Measurements from ENCODE around the gene CNTRL.
"Not testable (repeated sequence)": the region's sequence is repeated elsewhere in the genome, so short reads cannot be mapped to it uniquely, and the experiment has no call there.

Gene CNTRL

DNA sequence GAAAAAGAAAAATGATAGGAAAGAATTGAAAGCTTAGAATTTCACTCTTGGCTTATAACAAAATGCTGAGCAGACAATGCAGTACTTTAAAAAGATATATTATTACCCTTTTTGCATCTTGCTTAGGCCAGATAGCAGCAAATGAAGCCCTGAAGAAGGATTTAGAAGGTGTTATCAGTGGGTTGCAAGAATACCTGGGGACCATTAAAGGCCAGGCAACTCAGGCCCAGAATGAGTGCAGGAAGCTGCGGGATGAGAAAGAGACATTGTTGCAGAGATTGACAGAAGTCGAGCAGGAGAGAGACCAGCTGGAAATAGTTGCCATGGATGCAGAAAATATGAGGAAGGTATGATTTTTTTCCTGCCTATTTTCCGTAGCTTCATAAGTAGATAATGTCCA lies 50.8 kb downstream of the CNTRL start:
- DNase-seq (ENCODE audit: low read depth, low spot score): no peak

DNA sequence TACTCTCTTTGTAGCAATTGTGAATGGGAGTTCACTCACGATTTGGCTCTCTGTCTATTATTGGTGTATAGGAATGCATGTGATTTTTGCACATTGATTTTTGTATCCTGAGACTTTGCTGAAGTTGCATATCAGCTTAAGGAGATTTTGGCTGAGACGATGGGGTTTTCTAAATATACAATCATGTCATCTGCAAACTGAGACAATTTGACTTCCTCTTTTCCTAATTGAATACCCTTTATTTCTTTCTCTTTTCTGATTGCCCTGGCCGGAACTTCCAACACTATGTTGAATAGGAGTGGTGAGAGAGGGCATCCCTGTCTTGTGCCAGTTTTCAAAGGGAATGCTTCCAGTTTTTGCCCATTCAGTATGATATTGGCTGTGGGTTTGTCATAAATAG lies 54.6 kb downstream of the CNTRL start:
- DNase-seq (ENCODE audit: low read depth, low spot score): not testable (repeated sequence)

DNA sequence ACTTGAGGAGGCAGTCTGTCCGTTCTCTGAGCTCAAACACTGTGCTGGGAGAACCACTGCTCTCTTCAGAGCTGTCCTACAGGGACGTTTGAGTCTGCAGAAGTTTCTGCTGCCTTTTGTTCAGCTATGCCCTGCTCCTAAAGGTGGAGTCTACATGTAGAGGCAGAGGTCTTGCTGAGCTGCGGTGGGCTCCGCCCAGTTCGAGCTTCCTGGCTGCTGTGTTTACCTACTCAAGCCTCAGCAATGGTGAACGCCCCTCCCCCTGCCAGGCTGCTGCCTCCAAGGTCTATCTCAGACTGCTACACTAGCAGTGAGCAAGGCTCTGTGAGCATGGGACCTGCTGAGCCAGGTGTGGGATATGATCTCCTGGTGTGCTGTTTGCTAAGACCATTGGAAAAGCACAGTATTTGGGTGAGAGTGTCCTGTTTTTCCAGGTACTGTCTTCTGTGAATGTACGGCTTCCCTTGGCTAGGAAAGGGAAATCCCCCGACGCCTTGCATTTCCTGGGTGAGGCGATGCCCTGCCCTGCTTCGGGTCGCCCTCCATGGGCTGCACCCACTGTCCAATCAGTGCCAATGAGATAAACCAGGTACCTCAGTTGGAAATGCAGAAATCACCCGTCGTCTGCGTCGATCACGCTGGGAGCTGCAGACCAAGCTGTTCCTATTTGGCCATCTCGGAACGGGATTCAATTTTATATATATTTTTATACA lies 58.5 kb downstream of the CNTRL start:
- peak; percentile 73 for DNase-seq (ENCODE audit: low read depth, low spot score)

DNA sequence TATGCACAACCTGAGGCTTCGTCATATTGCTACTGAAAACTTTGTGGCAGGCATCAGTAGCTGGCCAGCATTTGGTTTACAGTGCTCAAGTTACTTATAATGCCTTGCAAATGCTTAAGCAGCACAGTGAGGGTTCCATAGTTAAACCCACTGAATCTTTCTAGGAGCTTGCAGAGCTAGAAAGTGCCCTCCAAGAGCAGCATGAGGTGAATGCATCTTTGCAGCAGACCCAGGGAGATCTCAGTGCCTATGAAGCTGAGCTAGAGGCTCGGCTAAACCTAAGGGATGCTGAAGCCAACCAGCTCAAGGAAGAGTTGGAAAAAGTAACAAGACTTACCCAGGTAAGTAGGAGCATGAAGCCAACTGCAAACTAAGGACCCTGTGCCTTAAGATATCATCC lies 60.9 kb downstream of the CNTRL start:
- no peak for DNase-seq (ENCODE audit: low read depth, low spot score)

DNA sequence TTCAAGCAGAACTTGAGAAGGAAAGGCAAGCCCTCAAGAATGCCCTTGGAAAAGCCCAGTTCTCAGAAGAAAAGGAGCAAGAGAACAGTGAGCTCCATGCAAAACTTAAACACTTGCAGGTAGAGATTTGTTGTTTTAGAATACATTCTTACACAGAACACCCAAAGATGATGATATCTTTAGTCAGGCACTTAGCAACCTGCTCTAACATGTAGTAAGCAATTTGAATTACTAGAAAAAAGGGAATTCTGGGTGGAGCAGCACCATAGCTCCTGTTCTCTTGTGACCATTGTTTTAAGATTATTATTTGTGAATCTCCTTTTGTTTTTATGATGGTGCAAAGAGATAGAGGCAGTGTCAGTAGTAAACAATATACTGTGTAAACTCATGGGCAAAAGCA lies 63.8 kb downstream of the CNTRL start:
- DNase-seq (ENCODE audit: low read depth, low spot score): no peak

DNA sequence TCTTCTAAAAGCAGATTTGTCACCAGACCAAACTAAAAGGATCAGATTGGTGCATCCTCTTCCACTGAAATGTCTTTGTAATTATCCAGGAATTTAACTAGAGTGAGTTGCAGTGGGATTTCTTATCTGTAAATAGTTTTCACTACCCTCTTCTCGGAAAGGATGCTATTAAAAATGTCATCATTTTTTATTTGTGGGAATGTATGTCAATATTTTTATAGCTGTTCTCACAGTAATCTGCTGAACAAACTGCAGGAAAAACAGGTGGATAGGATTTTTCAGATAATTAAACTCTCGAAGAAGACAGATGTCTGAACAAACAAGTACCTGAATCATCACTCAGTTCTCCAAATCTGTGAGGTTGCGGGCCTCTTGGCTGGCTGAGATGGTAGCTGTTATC lies 64.2 kb downstream of the CNTRL start:
- no peak for DNase-seq (ENCODE audit: low read depth, low spot score)

DNA sequence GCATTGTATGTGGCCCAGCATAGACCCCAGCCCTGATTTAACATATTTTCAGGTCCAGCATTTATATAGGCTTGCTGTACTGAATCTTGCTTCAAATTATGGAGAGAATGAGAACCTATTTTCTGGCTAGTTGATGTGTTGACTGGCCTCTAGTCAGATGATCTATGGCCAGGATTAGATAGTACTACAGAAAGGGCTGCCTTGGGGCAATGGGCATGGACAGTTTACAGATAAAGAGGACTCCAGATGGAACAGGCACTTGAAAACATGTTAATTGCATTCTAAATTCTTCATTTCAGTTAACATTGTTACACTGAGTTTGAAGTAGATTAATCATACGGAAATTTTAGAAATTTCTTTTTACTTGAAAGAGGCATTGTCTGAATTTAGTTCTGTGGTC lies 65.4 kb downstream of the CNTRL start:
- DNase-seq (ENCODE audit: low read depth, low spot score): no peak

DNA sequence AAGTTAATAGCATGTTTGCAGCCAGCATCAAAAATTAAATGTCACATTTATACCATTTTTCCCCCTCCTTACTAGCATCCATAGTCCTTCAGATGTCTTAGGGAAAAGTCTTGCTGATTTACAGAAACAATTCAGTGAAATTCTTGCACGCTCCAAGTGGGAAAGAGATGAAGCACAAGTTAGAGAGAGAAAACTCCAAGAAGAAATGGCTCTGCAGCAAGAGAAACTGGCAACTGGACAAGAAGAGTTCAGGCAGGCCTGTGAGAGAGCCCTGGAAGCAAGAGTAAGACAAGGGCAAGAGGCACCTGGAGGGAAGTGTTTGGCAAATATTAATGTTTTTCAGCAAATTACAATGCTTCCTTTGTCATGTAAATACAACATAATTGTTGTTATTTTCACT lies 66.6 kb downstream of the CNTRL start:
- DNase-seq (ENCODE audit: low read depth, low spot score): no peak

DNA sequence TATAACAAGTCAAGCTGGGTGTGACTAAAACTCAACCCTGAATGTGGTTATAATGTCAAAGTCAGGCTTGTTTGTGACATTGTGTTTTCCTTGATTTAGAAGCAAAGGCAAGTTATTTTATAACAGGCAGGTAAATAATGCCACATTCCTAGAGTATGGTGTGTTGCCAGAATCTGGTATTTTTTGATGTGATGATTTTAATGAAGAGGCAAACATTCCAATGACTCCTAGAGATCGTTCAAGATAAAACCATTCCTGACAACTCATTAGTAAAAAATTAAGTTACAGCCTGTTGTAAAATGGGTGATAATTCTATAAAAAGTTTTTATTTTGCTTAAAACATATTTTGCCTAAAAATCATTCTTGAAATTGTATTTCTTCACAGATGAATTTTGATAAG lies 67.0 kb downstream of the CNTRL start:
- no peak for DNase-seq (ENCODE audit: low read depth, low spot score)

DNA sequence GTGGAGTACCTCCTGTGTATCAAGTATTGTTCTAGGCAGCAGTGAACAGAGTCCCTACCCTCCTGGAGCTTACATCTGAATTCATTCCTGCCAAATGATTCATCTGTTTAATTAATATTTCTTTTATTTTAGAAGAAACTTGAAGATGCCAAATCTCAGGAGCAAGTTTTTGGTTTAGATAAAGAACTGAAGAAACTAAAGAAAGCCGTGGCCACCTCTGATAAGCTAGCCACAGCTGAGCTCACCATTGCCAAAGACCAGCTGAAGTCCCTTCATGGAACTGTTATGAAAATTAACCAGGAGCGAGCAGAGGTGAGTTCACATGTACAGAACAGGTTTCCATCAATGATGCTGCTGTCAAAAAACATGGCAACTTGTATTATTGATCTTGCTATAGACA lies 69.0 kb downstream of the CNTRL start:
- no peak for DNase-seq (ENCODE audit: low read depth, low spot score)

DNA sequence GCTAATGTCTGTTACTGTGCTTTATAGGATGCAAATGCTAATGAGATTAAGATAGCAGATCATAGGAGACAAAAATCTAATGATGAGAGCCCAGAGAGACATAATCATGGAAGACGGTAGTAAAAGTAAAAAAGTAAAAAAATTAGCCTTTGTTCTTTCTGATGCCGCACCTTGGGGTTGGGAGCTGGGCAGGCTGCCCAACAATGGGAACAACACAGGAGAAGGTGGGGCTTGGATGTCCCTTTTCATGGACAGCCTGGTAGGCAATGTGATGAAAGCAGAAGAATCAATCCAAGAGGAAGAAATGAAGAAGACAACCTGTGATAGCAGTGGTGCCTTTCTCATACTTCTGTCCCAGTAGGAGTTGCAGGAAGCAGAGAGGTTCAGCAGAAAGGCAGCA lies 69.7 kb downstream of the CNTRL start:
- DNase-seq (ENCODE audit: low read depth, low spot score): no peak

DNA sequence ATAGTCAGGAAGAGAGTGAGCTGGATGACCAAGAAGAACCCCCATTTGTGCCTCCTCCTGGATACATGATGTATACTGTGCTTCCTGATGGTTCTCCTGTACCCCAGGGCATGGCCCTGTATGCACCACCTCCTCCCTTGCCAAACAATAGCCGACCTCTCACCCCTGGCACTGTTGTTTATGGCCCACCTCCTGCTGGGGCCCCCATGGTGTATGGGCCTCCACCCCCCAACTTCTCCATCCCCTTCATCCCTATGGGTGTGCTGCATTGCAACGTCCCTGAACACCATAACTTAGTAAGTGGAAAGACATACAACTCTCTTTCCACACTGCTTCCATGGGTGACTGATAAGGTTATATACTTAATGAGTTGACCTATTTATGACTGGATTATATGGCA lies 75.4 kb downstream of the CNTRL start:
- no peak for DNase-seq (ENCODE audit: low read depth, low spot score)

DNA sequence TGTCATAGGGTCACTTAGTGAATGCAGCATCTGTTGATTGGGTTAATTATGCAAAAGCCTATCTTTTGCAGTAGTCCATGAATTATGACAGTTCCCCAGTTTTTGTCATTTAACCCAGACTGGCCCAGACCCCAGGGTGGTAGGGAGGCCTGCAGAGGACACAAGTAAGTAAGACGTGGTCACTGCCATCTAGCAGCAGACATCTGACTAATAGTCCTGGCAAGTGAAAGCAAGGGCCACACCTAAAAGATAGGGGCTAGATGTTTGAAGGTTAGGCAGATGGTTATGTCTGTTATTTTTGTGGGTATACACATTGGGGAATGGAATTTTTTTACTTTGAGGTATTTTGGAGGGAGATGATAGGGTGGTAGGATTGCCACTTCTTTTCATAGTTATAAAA lies 78.9 kb downstream of the CNTRL start:
- no peak for DNase-seq (ENCODE audit: low read depth, low spot score)

DNA sequence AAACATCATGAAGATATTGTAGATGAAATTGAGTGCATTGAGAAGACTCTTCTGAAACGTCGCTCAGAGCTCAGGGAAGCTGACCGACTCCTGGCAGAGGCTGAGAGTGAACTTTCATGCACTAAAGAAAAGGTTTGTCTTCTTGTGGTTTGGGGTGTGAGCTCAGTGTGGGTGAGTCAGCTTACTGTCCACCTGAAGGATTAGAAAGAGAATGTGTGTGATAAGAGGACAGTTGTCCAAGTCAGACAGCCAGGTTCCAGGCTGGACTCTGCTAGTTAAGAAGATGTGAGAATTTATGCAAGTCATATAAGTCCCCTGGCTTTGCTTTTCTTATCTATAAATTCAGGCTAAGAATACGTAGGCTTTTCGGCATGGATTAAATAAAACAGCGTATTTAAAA lies 80.0 kb downstream of the CNTRL start:
- no peak for DNase-seq (ENCODE audit: low read depth, low spot score)

DNA sequence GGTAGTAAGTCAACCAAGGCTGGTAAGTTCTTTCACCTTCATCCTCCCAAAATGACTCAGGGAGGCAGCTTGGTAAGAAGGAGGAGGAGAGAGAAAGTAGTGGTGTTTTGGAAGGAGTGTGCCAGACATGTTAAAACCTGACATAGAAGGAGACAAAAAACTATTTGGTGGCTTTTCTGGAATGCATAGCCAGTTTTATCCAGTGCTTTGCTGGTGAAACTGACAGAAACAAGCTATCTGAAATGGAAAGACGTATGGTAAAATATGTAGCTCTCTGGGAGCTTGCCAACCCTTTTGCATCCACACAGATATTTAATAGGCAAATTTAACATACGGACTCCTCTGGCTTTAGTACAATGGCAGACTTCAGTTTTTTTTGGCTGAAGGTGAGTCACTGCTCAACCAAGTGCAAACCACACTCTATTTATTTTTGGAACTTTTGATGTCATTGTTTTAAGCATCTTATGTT lies 81.5 kb downstream of the CNTRL start:
- DNase-seq (ENCODE audit: low read depth, low spot score): no peak

DNA sequence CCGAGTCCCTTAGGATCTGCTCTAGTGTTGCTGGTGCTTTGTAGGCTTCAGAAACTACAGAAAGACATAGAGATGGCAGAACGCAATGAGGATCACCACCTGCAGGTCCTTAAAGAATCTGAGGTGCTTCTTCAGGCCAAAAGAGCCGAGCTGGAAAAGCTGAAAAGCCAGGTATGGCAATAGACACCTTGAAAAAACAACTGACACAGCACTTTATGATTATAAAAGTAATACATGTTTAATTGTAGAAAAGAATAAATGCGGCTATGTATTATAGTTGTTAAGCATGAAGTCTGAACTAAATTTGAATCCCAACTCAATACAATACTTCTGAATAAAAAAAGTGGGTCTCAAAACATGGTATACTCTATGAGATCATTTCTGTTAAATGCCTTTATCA lies 83.2 kb downstream of the CNTRL start:
- no peak for DNase-seq (ENCODE audit: low read depth, low spot score)

DNA sequence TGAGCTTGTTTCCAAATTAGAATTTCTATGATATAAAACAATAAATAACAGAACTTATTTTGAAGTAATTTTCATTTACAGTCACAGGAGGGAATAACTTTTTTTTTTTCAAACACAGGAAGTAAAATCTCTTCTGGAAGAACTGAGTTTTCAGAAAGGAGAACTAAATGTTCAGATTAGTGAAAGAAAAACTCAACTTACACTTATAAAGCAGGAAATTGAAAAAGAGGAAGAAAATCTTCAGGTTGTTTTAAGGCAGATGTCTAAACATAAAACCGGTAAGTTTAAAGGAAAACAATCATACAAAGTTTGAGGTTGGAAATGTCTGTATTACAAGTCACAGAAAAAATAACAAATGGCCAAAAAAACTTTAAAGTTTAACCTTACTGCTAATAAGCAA lies 85.3 kb downstream of the CNTRL start:
- no peak for DNase-seq (ENCODE audit: low read depth, low spot score)

DNA sequence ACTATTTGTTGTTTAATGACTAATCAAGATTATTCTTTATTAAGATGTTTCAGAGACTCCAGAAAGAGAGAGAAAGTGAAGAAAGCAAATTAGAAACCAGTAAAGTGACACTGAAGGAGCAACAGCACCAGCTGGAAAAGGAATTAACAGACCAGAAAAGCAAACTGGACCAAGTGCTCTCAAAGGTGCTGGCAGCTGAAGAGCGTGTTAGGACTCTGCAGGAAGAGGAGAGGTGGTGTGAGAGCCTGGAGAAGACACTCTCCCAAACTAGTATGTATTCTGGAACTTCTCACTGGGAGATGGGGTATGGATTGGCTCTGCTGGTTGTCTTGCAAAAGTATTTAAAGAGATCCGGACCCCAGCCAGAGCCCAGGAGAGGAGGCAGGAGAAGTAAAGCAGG lies 93.3 kb downstream of the CNTRL start:
- no peak for DNase-seq (ENCODE audit: low read depth, low spot score)

DNA sequence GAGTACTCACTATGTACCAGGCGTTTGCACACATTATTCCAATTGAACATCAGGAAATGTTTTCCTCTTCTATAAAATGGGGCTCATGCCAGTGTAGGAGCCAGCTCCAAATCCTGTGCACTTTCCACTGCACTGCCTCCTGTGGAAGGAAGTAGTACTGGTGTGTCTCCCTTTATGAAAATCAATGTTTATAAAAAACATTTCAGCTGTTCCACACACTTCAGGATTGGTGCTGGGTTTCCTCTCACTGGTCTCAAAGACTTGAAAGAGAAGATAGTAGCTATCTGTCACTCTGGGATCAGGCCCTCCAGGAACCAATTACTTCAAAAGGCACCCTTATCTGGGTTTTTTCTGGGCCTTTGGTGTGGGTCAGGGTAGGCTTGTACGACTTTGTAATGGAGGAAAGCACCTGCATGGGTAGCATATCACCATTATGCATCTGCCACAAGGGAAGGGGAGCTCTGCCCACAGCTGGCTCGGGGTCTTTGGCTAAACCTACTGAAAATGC lies 94.4 kb downstream of the CNTRL start:
- DNase-seq (ENCODE audit: low read depth, low spot score): no peak

DNA sequence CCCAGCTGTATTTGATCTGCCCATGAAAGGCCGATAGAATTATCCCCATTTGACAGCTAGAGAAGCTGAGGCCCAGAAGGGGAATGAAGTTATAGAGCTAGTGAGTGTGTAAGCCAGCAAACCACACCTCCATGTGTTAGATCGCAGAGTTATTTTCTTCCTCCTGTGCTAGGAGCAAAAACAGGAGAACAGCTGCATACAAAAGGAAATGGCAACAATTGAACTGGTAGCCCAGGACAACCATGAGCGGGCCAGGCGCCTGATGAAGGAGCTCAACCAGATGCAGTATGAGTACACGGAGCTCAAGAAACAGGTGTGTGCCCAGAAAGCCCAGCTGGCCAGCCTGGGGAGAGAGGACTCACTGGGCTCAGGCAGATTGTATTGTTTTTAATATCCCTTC lies 96.5 kb downstream of the CNTRL start:
- DNase-seq (ENCODE audit: low read depth, low spot score): no peak

DNA sequence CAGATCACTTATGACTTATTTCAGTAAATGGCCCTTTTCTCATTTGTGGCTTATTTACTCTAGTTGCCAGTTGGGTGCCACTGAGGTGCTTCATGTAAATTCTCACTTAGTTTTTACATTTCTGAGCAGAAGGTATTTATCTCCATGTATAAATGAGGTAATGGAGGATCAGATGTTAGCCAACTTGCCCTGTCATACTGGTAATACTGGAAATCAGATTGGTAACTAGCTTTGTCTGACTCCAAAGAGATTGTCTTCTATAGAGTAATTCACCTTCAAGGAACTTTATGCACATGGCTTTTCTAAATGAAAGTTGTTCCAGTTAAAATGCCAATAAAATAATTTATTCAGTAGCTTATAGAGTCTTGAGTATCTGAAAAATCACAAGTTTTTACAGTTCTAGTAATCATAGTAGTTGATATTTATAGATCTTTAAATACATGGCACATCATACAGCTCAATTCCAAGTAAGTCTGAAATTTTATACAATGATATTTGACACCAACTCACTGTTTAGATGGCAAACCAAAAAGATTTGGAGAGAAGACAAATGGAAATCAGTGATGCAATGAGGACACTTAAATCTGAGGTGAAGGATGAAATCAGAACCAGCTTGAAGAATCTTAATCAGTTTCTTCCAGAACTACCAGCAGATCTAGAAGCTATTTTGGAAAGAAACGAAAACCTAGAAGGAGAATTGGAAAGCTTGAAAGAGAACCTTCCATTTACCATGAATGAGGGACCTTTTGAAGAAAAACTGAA lies 98.2 kb downstream of the CNTRL start:
- no peak for DNase-seq (ENCODE audit: low read depth, low spot score)

DNA sequence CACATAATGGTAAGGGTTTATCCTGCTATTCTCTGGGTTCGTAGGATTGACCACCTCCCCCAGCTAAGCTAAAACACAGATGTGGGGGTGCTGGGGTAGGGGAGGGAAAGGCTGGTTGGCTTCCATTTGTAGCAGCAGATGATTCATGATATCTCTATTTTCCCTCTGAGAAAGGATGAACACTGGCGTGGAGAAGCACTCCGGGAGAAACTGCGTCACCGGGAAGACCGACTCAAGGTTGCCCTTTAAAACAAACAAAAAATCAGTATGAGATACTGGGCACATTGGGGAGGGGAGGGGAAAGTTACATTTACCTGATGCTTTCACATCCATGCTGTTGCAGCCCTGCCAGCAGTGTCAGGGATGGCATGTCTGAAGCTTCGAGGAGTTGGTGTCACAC lies 98.7 kb downstream of the CNTRL start:
- DNase-seq (ENCODE audit: low read depth, low spot score): no peak

DNA sequence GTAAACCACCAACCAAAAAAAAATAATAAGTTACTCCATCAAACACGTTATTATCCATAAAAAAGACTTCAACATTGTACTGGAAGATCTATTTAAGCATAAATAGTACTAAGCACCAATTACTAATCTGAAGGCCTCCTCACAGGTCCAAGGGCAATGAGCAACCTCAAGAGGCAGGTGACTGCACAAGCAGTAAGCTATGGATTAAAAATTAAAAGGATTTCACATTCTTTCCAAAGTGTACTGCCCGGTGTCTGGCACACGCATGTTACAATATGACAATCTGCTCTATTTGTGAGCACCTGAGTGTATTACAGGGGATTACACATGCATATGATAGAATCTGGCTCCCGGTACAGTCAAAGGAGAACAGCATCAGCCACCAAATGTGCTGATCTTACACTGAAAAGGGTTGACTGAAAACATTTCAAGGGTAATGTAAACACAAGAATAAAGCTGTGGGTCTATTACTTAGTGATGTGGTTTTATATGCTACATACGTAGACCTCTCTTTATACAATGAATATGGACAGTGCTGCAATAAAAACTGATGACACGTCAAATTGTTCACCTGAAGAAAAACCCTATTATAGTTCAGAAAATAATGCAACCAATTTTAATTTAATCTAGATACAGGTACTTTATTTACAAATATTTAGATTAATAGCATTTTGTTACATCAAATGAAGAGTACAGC lies 104.1 kb downstream of the CNTRL start:
- no peak for DNase-seq (ENCODE audit: low read depth, low spot score)
